Measurements from ENCODE around the gene HIPK4. TPM values are rescaled to one million over a fixed set of nuclear protein-coding genes. Genes with fewer than 3 reads are reported as not detected.

Gene HIPK4
- total and polyA plus RNA-seq, 2 of the 8 experiments (the other 6 are each of a cell fraction or from before 2014, with no cell fraction given) = 0.15 to 0.57 TPM

DNA sequence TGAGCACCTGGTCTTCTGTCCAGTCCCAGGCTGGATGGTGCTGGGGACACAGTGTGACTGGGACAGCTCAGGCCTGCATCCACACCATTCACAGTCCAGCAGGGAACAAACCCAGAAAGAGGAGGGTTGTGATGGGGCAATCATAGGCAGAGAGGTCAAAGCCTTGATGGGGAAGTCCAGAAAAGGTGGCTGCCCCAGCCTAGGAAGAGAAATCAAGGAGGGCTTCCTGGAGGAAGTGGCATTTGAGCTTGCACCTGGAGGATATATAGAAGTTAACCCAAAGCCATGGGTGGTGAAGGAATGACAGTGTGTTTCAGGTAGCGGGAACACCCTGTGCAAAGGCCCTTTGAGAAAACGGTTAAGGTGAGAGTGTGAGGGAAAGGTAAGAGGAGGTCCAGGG lies 25.8 kb upstream of the HIPK4 start:
- Histone ChIP-seq H3K4me3 (ENCODE audit: extremely low read depth in 1 of 4, insufficient read depth in 2 of 4, low read depth in 3 of 4, low read length in 4 of 4) (no peak overlapping the region), H3K23ac (ENCODE audit: insufficient read length) (no peak overlapping the region), H2AK5ac (ENCODE audit: low read depth, low read length) (no peak overlapping the region), H3K56ac (replicated peaks; ENCODE audit: insufficient read length, low read depth, low read length) (no peak overlapping the region), H3K4ac (replicated peaks; ENCODE audit: insufficient read length, low read depth, low read length) (no peak overlapping the region), H3K79me1 (ENCODE audit: low read depth, low read length) (no peaks in the 10 kb centered on the region), H3K4me2 (ENCODE audit: insufficient read depth in 1 of 2, low read depth in 2 of 2, low read length in 2 of 2) (no peak overlapping the region), H2BK20ac (ENCODE audit: low read length) (no peak overlapping the region), H2BK15ac (ENCODE audit: low read length) (peak overlapping the region; percentile 74; the same call in 1 of the 2 replicates), H3K9ac (replicated peaks in 1 of 4; ENCODE audit: extremely low read depth in 1 of 4, low read depth in 3 of 4, low read length in 3 of 4) (no peak overlapping the region), H3K79me2 (ENCODE audit: control insufficient read depth in 1 of 2, insufficient read depth in 2 of 2, low read length in 2 of 2) (no peaks in the 10 kb centered on the region), H4K91ac (replicated peaks; ENCODE audit: insufficient read length, low read length) (no peak overlapping the region), H3K27ac (ENCODE audit: low read depth, low read length) (no peak overlapping the region), H3K9me3 (ENCODE audit: insufficient read depth in 2 of 2, low read depth in 1 of 2, low read length in 1 of 2) (no peaks in the 10 kb centered on the region), H3K27me3 (replicated peaks in 1 of 4; ENCODE audit: control insufficient read depth in 3 of 4, extremely low read depth in 1 of 4, insufficient read depth in 3 of 4, low read length in 3 of 4) (no peaks in the 10 kb centered on the region; a peak in 1 of 7 replicates), H3K23me2 (ENCODE audit: low read depth, low read length) (no peaks in the 10 kb centered on the region; the same call in 1 of the 2 replicates), H4K20me1 (replicated peaks in 1 of 2; ENCODE audit: control insufficient read depth in 1 of 2, insufficient read depth in 2 of 2, low read length in 2 of 2) (no peaks in the 10 kb centered on the region), H4K8ac (ENCODE audit: extremely low read depth, insufficient read depth, low read length) (no peak overlapping the region), H3K18ac (ENCODE audit: extremely low read depth, low read length) (no peak overlapping the region), H3K14ac (ENCODE audit: insufficient read length) (no peak overlapping the region), H2BK5ac (ENCODE audit: low read depth, low read length) (no peak overlapping the region), H3K4me1 (replicated peaks in 1 of 4; ENCODE audit: control insufficient read depth in 3 of 4, insufficient read depth in 4 of 4, low read length in 3 of 4) (peaks cover 0 to 23% (median 13%) of the 10 kb centered on the region in 4 experiments; a peak in 6 of 7 replicates), H3K36me3 (ENCODE audit: control insufficient read depth in 2 of 4, insufficient read depth in 4 of 4, low read length in 3 of 4) (no peaks in the 10 kb centered on the region), H2AFZ (ENCODE audit: low read length) (no peak overlapping the region), H4K5ac (ENCODE audit: insufficient read length, low read depth, low read length) (no peak overlapping the region), H2BK12ac (ENCODE audit: low read depth, low read length) (0 out of 2 replicates have a peak overlapping the region, but pooled peaks have one; percentile 11), H2BK120ac (replicated peaks; ENCODE audit: low read depth, low read length) (no peak overlapping the region)
- DNase-seq (ENCODE audit: low read depth in 1 of 2, low spot score in 2 of 2) (no peak), FAIRE-seq (no peak)
- ChIA-PET CTCF (ENCODE audit: partially characterized antibody) (interaction anchor here (1.3 to 2.8 kb wide), 2 partner anchors 21 to 48 kb away, joined by 3 to 14 read pairs; no protein-coding TSS in a partner anchor), POLR2A (ENCODE audit: partially characterized antibody) (interaction anchor here (0.8 to 4.7 kb wide), 7 partner anchors 9 to 47 kb away, joined by 3 to 18 read pairs (median 4); partner anchors contain the start of gene SERTAD1)
- 89% methylated on average over 2 of the region's 2 CpGs; no CpG with 5 or more reads in 1 of the 2 experiments for WGBS, 2 experiments (ENCODE audit: extremely low coverage in 1 of 2, insufficient coverage in 1 of 2, insufficient read length in 1 of 2, insufficient replicate concordance in 2 of 2, low coverage in 1 of 2, low lambda C conversion rate in 2 of 2, missing lambda C conversion rate in 1 of 2)
- TF ChIP-seq RFX5 (IDR thresholded peaks at IDR 0.05; ENCODE audit: borderline replicate concordance, low read depth, low read length) = no peak
- TF ChIP-seq NRF1 (IDR thresholded peaks at IDR 0.05; ENCODE audit: low read depth, low read length) = no peak
- no peak for TF ChIP-seq SIX5 (IDR thresholded peaks at IDR 0.05; ENCODE audit: low read depth, low read length)
- TF ChIP-seq NANOG (IDR thresholded peaks at IDR 0.05; ENCODE audit: insufficient read depth, low read depth, low read length, poor library complexity, severe bottlenecking) = no peak
- TF ChIP-seq CHD1 (IDR thresholded peaks at IDR 0.05; ENCODE audit: low read depth, low read length) = no peak
- no peak for TF ChIP-seq SRF (IDR thresholded peaks at IDR 0.05; ENCODE audit: low read depth, low read length)
- TF ChIP-seq GTF2F1 (IDR thresholded peaks at IDR 0.05; ENCODE audit: borderline replicate concordance, low read depth, low read length) = no peak
- TF ChIP-seq TCF12 (IDR thresholded peaks at IDR 0.05; ENCODE audit: low read depth, low read length) = no peak

Measured in H1 (cell line).